ENCODE measurements around the gene USP9X. TPM values are rescaled to one million over a fixed set of nuclear protein-coding genes. Genes with fewer than 3 reads are reported as not detected.
"Not testable (repeated sequence)": the region's sequence is repeated elsewhere in the genome, so short reads cannot be mapped to it uniquely, and the experiment has no call there.

Gene USP9X
- total RNA-seq, 1 experiment from 2014 or later: 123 TPM

- no peak overlapping the region for H3K4me3 ChIP-seq (ENCODE audit: insufficient read depth, low read depth, low read length)
- H3K36me3 ChIP-seq (replicated peaks; ENCODE audit: control insufficient read depth, insufficient read depth, low read length): peaks cover 8% of the 10 kb centered on the region
- no peak for DNase-seq
- H3K27me3 ChIP-seq (ENCODE audit: control insufficient read depth, insufficient read depth, low read length): no peaks in the 10 kb centered on the region
These were observed 37.5 kb downstream of the USP9X start for GRCh38 chrX:41122664-41123257.

GRCh38 chrX:41127477-41128192 is 42.4 kb downstream of the USP9X start:
- Histone ChIP-seq H3K36me3 (replicated peaks; ENCODE audit: control insufficient read depth, insufficient read depth, low read length) (peaks cover 23% of the 10 kb centered on the region), H3K4me3 (ENCODE audit: insufficient read depth, low read depth, low read length) (no peak overlapping the region), H3K27me3 (ENCODE audit: control insufficient read depth, insufficient read depth, low read length) (no peaks in the 10 kb centered on the region)
- no peak for DNase-seq

GRCh38 chrX:41128955-41129354 is 43.7 kb downstream of the USP9X start:
- DNase-seq: no peak
- H3K36me3 ChIP-seq (replicated peaks; ENCODE audit: control insufficient read depth, insufficient read depth, low read length): peaks cover 28% of the 10 kb centered on the region
- H3K27me3 ChIP-seq (ENCODE audit: control insufficient read depth, insufficient read depth, low read length): no peaks in the 10 kb centered on the region
- H3K4me3 ChIP-seq (ENCODE audit: insufficient read depth, low read depth, low read length): no peak overlapping the region

GRCh38 chrX:41131766-41132165 is 46.5 kb downstream of the USP9X start:
- Histone ChIP-seq H3K27me3 (ENCODE audit: control insufficient read depth, insufficient read depth, low read length) (no peaks in the 10 kb centered on the region), H3K36me3 (replicated peaks; ENCODE audit: control insufficient read depth, insufficient read depth, low read length) (peaks cover 34% of the 10 kb centered on the region)

GRCh38 chrX:41133551-41133950 is 48.3 kb downstream of the USP9X start:
- no peak for DNase-seq
- H3K36me3 ChIP-seq (replicated peaks; ENCODE audit: control insufficient read depth, insufficient read depth, low read length): peaks cover 34% of the 10 kb centered on the region
- H3K27me3 ChIP-seq (ENCODE audit: control insufficient read depth, insufficient read depth, low read length): no peaks in the 10 kb centered on the region
- no peak overlapping the region for H3K4me3 ChIP-seq (ENCODE audit: insufficient read depth, low read depth, low read length)

More at GRCh38 chrX:41131766-41132165, 46.5 kb downstream of the USP9X start:
- DNase-seq: no peak
- no peak overlapping the region for H3K4me3 ChIP-seq (ENCODE audit: insufficient read depth, low read depth, low read length)

- peaks cover 30% of the 10 kb centered on the region for H3K36me3 ChIP-seq (replicated peaks; ENCODE audit: control insufficient read depth, insufficient read depth, low read length)
- no peaks in the 10 kb centered on the region for H3K27me3 ChIP-seq (ENCODE audit: control insufficient read depth, insufficient read depth, low read length)
- no peak overlapping the region for H3K4me3 ChIP-seq (ENCODE audit: insufficient read depth, low read depth, low read length)
- DNase-seq: no peak
These were observed 52.3 kb downstream of the USP9X start for GRCh38 chrX:41137589-41137988.

- no peak overlapping the region for H3K4me3 ChIP-seq (ENCODE audit: insufficient read depth, low read depth, low read length)
- DNase-seq: no peak
- peaks cover 17% of the 10 kb centered on the region for H3K36me3 ChIP-seq (replicated peaks; ENCODE audit: control insufficient read depth, insufficient read depth, low read length)
- H3K27me3 ChIP-seq (ENCODE audit: control insufficient read depth, insufficient read depth, low read length): no peaks in the 10 kb centered on the region
These were observed 57.1 kb downstream of the USP9X start for GRCh38 chrX:41142130-41142910.

GRCh38 chrX:41144873-41145272 is 59.6 kb downstream of the USP9X start:
- Histone ChIP-seq H3K27me3 (ENCODE audit: control insufficient read depth, insufficient read depth, low read length) (no peaks in the 10 kb centered on the region), H3K4me3 (ENCODE audit: insufficient read depth, low read depth, low read length) (no peak overlapping the region), H3K36me3 (replicated peaks; ENCODE audit: control insufficient read depth, insufficient read depth, low read length) (peaks cover 27% of the 10 kb centered on the region)
- no peak for DNase-seq

- Histone ChIP-seq H3K27me3 (ENCODE audit: control insufficient read depth, insufficient read depth, low read length) (no peaks in the 10 kb centered on the region), H3K4me3 (ENCODE audit: insufficient read depth, low read depth, low read length) (no peak overlapping the region), H3K36me3 (replicated peaks; ENCODE audit: control insufficient read depth, insufficient read depth, low read length) (peaks cover 24% of the 10 kb centered on the region)
- no peak for DNase-seq
These were observed 60.8 kb downstream of the USP9X start for GRCh38 chrX:41145920-41146608.

GRCh38 chrX:41148553-41148952 is 63.3 kb downstream of the USP9X start:
- no peak overlapping the region for H3K4me3 ChIP-seq (ENCODE audit: insufficient read depth, low read depth, low read length)
- peaks cover 34% of the 10 kb centered on the region for H3K36me3 ChIP-seq (replicated peaks; ENCODE audit: control insufficient read depth, insufficient read depth, low read length)
- H3K27me3 ChIP-seq (ENCODE audit: control insufficient read depth, insufficient read depth, low read length): no peaks in the 10 kb centered on the region
- DNase-seq: no peak

GRCh38 chrX:41150043-41150442 is 64.8 kb downstream of the USP9X start:
- Histone ChIP-seq H3K27me3 (ENCODE audit: control insufficient read depth, insufficient read depth, low read length) (no peaks in the 10 kb centered on the region), H3K36me3 (replicated peaks; ENCODE audit: control insufficient read depth, insufficient read depth, low read length) (peaks cover 36% of the 10 kb centered on the region), H3K4me3 (ENCODE audit: insufficient read depth, low read depth, low read length) (no peak overlapping the region)
- DNase-seq: no peak

- DNase-seq: not testable (repeated sequence)
These were observed 66.5 kb downstream of the USP9X start for GRCh38 chrX:41151726-41152125.

GRCh38 chrX:41152221-41152620 is 67.0 kb downstream of the USP9X start:
- Histone ChIP-seq H3K36me3 (replicated peaks; ENCODE audit: control insufficient read depth, insufficient read depth, low read length) (peaks cover 53% of the 10 kb centered on the region), H3K4me3 (ENCODE audit: insufficient read depth, low read depth, low read length) (no peak overlapping the region), H3K27me3 (ENCODE audit: control insufficient read depth, insufficient read depth, low read length) (no peaks in the 10 kb centered on the region)
- DNase-seq: no peak

More at GRCh38 chrX:41151726-41152125, 66.5 kb downstream of the USP9X start:
- not testable (repeated sequence) for H3K4me3 ChIP-seq (ENCODE audit: insufficient read depth, low read depth, low read length); H3K27me3 ChIP-seq (ENCODE audit: control insufficient read depth, insufficient read depth, low read length)
- peaks cover 48% of the 10 kb centered on the region for H3K36me3 ChIP-seq (replicated peaks; ENCODE audit: control insufficient read depth, insufficient read depth, low read length)

GRCh38 chrX:41153448-41153847 is 68.2 kb downstream of the USP9X start:
- Histone ChIP-seq H3K27me3 (ENCODE audit: control insufficient read depth, insufficient read depth, low read length) (no peaks in the 10 kb centered on the region), H3K36me3 (replicated peaks; ENCODE audit: control insufficient read depth, insufficient read depth, low read length) (peaks cover 47% of the 10 kb centered on the region), H3K4me3 (ENCODE audit: insufficient read depth, low read depth, low read length) (no peak overlapping the region)
- no peak for DNase-seq

Measured in H7 (cell line).